CD4-positive, alpha-beta memory T cell (primary cell): ENCODE data around the gene CXCL6. TPM values are rescaled to one million over a fixed set of nuclear protein-coding genes. Genes with fewer than 3 reads are reported as not detected.

ENCODE experiments used
- CTCF ChIA-PET: fragments of 350-600 bp; sonication (Branson Sonifier 250); formaldehyde crosslinking; loops from one replicate; lab custom pipeline; 2021; ENCODE audit warnings: inconsistent platforms; ENCODE audit not compliant: partially characterized antibody; lab: Charles Lee
- POLR2A ChIA-PET: fragments of 350-600 bp; sonication (Branson Sonifier 250); formaldehyde crosslinking; loops from one replicate; lab custom pipeline; 2021; ENCODE audit not compliant: partially characterized antibody; lab: Charles Lee
- DNase-seq, 5 donors: peaks; one replicate each; pipeline versions ENCODE4 v3.0.0 to v3.0.0-alpha.2; 2020 to 2022; ENCODE audit warnings: mixed read lengths in 1 of 5
- H3K27ac ChIP-seq: one replicate; pipeline ENCODE4 v1.7.0; 2013; ENCODE audit warnings: low read depth, low read length
- H3K27me3 ChIP-seq: 2 replicates; pipeline ENCODE4 v1.7.0; 2013; ENCODE audit warnings: mild to moderate bottlenecking, low read length, moderate library complexity; ENCODE audit not compliant: insufficient read depth
- H3K36me3 ChIP-seq: 2 replicates; pipeline ENCODE4 v1.7.0; 2013; ENCODE audit warnings: mild to moderate bottlenecking, low read length, moderate library complexity; ENCODE audit not compliant: insufficient read depth
- H3K4me1 ChIP-seq: 2 replicates; pipeline ENCODE4 v1.7.0; 2013; ENCODE audit warnings: mild to moderate bottlenecking, low read length, moderate library complexity; ENCODE audit not compliant: insufficient read depth
- H3K4me3 ChIP-seq, 2 donors: one replicate each; pipeline ENCODE4 v1.7.0; 2013; ENCODE audit warnings: low read length in 2 of 2, mild to moderate bottlenecking in 1 of 2
- H3K9me3 ChIP-seq, 2 donors: one replicate each; pipeline ENCODE4 v1.7.0; 2013; ENCODE audit warnings: low read length in 2 of 2, control low read depth in 1 of 2; ENCODE audit not compliant: control insufficient read depth in 1 of 2
- H3K27ac Mint-ChIP-seq, 7 donors: one replicate each; pipeline ENCODE4 v1.8.0; 2020 to 2021; ENCODE audit warnings: mixed read lengths in 7 of 7, mild to moderate bottlenecking in 6 of 7, inconsistent platforms in 3 of 7, moderate library complexity in 3 of 7
- H3K27me3 Mint-ChIP-seq, 2 donors: one replicate each; pipeline ENCODE4 v1.8.0; 2020 to 2021; ENCODE audit warnings: mixed read lengths in 2 of 2
- H3K36me3 Mint-ChIP-seq, 2 donors: one replicate each; pipeline ENCODE4 v1.8.0; 2020 to 2021; ENCODE audit warnings: mixed read lengths in 2 of 2, inconsistent platforms in 1 of 2, mild to moderate bottlenecking in 1 of 2
- H3K4me1 Mint-ChIP-seq, 4 donors: one replicate each; pipeline ENCODE4 v1.8.0; 2020 to 2021; ENCODE audit warnings: mixed read lengths in 4 of 4, mild to moderate bottlenecking in 1 of 4
- H3K4me3 Mint-ChIP-seq, 8 donors: one replicate each; pipeline ENCODE4 v1.8.0; 2020 to 2021; ENCODE audit warnings: mixed read lengths in 8 of 8, mild to moderate bottlenecking in 7 of 8, moderate library complexity in 6 of 8, inconsistent platforms in 3 of 8
- H3K9me3 Mint-ChIP-seq, 8 donors: one replicate each; pipeline ENCODE4 v1.8.0; 2020 to 2021; ENCODE audit warnings: mixed read lengths in 8 of 8, mild to moderate bottlenecking in 5 of 8, inconsistent platforms in 3 of 8, moderate library complexity in 1 of 8
- intact Hi-C: fragments of 100-400 bp; cut with micrococcal nuclease; formaldehyde crosslinking; loops from one replicate; pipeline ENCODE4 v1.15.1; 2023
- polyA plus RNA-seq, 2 donors: library from polyadenylated mRNA; unstranded; fragments of 300-500 nt; fragmentation: Illumina TruSeq; gene quantifications; one replicate each; pipeline ENCODE4 v1.2.3, GENCODE V29; 2021
- total RNA-seq, 2 experiments: library from RNA; stranded (reverse); gene quantifications; one replicate each; pipeline ENCODE4 v1.2.3, GENCODE V29; 2021

CXCL6 gene
- total and polyA plus RNA-seq, 4 experiments from 2014 or later, result not detected

DNA sequence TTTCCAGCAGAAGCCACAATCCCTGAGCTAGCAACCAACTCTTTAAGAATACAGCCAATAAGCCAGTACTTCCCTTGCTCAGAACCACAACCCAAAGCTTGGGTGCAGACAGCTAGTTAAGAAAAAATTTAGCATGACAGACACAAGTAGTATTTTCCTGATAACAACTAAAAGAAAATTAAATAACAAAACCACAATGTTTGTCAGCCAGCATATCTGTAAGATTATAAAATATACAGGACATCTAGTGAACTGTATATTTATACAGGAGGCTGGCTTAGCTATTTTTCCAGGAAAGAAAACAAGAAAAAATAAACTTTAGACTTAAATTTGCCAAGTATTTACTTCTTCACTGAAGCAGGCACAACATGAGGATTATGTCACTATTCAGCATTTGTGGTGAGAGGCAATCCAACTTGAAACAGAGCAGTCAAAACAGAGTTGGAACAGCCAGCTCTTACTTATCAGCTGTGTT is 23.2 kb downstream of the CXCL6 start:
- intact Hi-C loops, result no loop called here
- ChIA-PET CTCF (interaction anchor here (0.9 kb wide), 1 partner anchor 14 kb away, joined by 3 read pairs; no protein-coding TSS in a partner anchor), POLR2A (no interaction called here)
- H3K27me3 Mint-ChIP-seq, result no peaks in the 10 kb centered on the region
- no peaks in the 10 kb centered on the region for H3K4me1 ChIP-seq
- no peak overlapping the region for H3K27ac Mint-ChIP-seq
- no peak overlapping the region for H3K27ac ChIP-seq
- no peak overlapping the region for H3K4me3 ChIP-seq
- DNase-seq, result no peak
- no peaks in the 10 kb centered on the region for H3K4me1 Mint-ChIP-seq
- H3K36me3 Mint-ChIP-seq, result no peaks in the 10 kb centered on the region
- no peaks in the 10 kb centered on the region for H3K9me3 ChIP-seq
- H3K36me3 ChIP-seq, result no peaks in the 10 kb centered on the region
- peaks cover 0 to 4% (median 0%) of the 10 kb centered on the region in 8 donors for H3K9me3 Mint-ChIP-seq
- H3K27me3 ChIP-seq, result no peaks in the 10 kb centered on the region
- H3K4me3 Mint-ChIP-seq, result no peak overlapping the region

DNA sequence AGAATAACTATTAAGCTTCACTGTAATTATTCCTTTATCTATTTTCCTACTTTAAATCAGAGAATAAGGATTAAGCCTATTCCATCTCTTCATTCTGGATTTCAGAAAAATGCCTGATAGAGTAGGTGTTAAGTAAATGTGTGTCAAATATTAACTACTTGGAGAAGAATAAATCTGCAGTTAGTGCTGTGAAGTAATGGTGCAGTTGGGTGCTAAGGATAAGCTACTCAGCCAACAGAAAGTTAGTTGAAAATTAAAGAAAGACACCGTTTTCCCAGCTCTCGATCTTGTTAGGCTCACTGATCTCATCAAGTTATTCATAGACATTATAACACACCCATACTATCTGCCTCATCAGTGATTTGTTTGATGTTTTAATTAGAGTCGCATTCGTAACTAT is 23.7 kb downstream of the CXCL6 start:
- no peaks in the 10 kb centered on the region for H3K4me1 ChIP-seq
- CTCF ChIA-PET, result interaction anchor here (1.0 kb wide), 1 partner anchor 10 kb away, joined by 3 read pairs; no protein-coding TSS in a partner anchor
- H3K9me3 ChIP-seq, result no peaks in the 10 kb centered on the region
- Mint-ChIP-seq H3K9me3 (peaks cover 0 to 4% (median 0%) of the 10 kb centered on the region in 8 donors), H3K27me3 (no peaks in the 10 kb centered on the region), H3K4me3 (no peak overlapping the region), H3K27ac (no peak overlapping the region), H3K36me3 (no peaks in the 10 kb centered on the region), H3K4me1 (no peaks in the 10 kb centered on the region)
- no peak overlapping the region for H3K4me3 ChIP-seq
- no peak for DNase-seq
- no peak overlapping the region for H3K27ac ChIP-seq
- no peaks in the 10 kb centered on the region for H3K36me3 ChIP-seq
- POLR2A ChIA-PET, result no interaction called here
- intact Hi-C loops, result no loop called here
- no peaks in the 10 kb centered on the region for H3K27me3 ChIP-seq

DNA sequence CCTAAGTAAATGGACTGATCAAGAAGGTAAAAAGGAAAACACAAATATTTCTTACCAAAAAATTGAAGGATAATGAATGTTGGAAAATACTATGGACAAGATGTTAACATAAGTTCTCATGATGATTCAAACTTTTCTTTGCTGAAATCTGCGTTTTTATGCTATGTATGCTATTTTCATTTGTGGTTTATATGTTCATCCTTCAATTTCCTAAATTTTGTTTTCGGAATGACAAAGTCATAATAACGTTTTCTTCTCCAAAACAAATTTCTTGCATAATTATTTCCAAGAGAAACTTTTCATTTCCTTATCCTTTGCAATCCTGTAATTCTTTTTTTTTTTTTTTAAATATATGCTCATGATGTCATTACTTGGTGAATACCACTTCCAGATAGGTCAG is 24.4 kb downstream of the CXCL6 start:
- POLR2A ChIA-PET, result no interaction called here
- DNase-seq, result no peak

DNA sequence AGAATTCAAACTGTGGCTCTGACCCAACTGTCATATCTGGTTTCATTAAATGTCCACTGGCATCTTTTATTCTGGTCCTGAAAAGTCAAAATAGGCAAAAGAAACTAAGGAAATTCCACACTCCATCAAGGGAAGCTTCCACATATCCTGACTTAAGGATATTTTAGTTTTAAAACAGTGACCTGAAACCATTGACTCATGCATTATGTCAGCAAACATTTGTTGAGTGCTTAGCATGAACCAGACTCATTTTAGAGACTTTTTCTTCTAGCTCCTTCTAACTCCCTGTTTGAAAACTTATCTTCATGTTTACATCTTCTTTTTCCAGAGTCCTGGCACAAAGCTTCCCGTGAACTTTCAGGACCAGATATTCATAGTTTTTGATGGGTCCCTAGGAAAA is 25.8 kb downstream of the CXCL6 start:
- H3K4me1 Mint-ChIP-seq, result no peaks in the 10 kb centered on the region
- H3K27me3 ChIP-seq, result no peaks in the 10 kb centered on the region
- no peaks in the 10 kb centered on the region for H3K9me3 ChIP-seq
- H3K27ac ChIP-seq, result no peak overlapping the region
- H3K36me3 ChIP-seq, result no peaks in the 10 kb centered on the region
- CTCF ChIA-PET, result no interaction called here
- H3K36me3 Mint-ChIP-seq, result no peaks in the 10 kb centered on the region
- no peak overlapping the region for H3K4me3 ChIP-seq
- no peaks in the 10 kb centered on the region for H3K27me3 Mint-ChIP-seq
- POLR2A ChIA-PET, result no interaction called here
- intact Hi-C loops, result no loop called here
- no peak overlapping the region for H3K27ac Mint-ChIP-seq
- DNase-seq, result no peak
- no peaks in the 10 kb centered on the region for H3K4me1 ChIP-seq
- H3K4me3 Mint-ChIP-seq, result no peak overlapping the region
- peaks cover 0 to 4% (median 0%) of the 10 kb centered on the region in 8 donors for H3K9me3 Mint-ChIP-seq

More for the DNA sequence above, 24.4 kb downstream of the CXCL6 start:
- H3K27me3 ChIP-seq, result no peaks in the 10 kb centered on the region
- no peaks in the 10 kb centered on the region for H3K4me1 Mint-ChIP-seq
- no peak overlapping the region for H3K27ac Mint-ChIP-seq
- H3K36me3 ChIP-seq, result no peaks in the 10 kb centered on the region
- no peak overlapping the region for H3K27ac ChIP-seq
- CTCF ChIA-PET, result interaction anchor here (1.0 kb wide), 1 partner anchor 10 kb away, joined by 3 read pairs; no protein-coding TSS in a partner anchor
- H3K27me3 Mint-ChIP-seq, result no peaks in the 10 kb centered on the region
- intact Hi-C loops, result no loop called here
- H3K4me3 Mint-ChIP-seq, result no peak overlapping the region
- no peaks in the 10 kb centered on the region for H3K4me1 ChIP-seq
- H3K4me3 ChIP-seq, result no peak overlapping the region
- no peaks in the 10 kb centered on the region for H3K9me3 ChIP-seq
- H3K36me3 Mint-ChIP-seq, result no peaks in the 10 kb centered on the region
- peaks cover 0 to 4% (median 0%) of the 10 kb centered on the region in 8 donors for H3K9me3 Mint-ChIP-seq

DNA sequence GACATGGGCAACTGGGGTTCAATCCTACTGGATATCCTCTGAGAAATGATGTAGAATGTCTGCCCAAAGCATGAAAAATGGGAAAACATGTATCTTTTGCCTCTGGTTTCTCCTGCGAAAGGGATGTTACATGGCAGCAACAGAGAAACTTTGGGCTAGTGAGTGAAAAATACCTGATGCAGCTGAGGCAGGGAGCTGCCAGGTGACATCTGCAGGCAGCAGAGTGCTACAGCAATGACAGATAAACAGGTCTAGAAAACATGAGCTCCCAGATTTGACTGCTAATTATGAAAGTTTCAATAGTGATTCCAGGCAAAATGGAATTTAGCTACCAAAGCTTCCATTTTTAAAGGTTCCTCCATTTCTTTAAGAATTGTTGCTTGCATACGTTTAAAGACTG is 27.9 kb downstream of the CXCL6 start:
- Histone ChIP-seq H3K4me3 (no peak overlapping the region), H3K27me3 (no peaks in the 10 kb centered on the region), H3K9me3 (no peaks in the 10 kb centered on the region), H3K4me1 (no peaks in the 10 kb centered on the region), H3K27ac (no peak overlapping the region), H3K36me3 (no peaks in the 10 kb centered on the region)
- Mint-ChIP-seq H3K27me3 (peaks cover under 1 to 7% of the 10 kb centered on the region in 2 donors), H3K9me3 (peaks cover 0 to 5% (median 0%) of the 10 kb centered on the region in 8 donors), H3K4me3 (no peak overlapping the region), H3K4me1 (no peaks in the 10 kb centered on the region), H3K36me3 (no peaks in the 10 kb centered on the region), H3K27ac (no peak overlapping the region)
- intact Hi-C loops, result no loop called here
- CTCF ChIA-PET, result no interaction called here
- POLR2A ChIA-PET, result no interaction called here
- DNase-seq, result no peak

DNA sequence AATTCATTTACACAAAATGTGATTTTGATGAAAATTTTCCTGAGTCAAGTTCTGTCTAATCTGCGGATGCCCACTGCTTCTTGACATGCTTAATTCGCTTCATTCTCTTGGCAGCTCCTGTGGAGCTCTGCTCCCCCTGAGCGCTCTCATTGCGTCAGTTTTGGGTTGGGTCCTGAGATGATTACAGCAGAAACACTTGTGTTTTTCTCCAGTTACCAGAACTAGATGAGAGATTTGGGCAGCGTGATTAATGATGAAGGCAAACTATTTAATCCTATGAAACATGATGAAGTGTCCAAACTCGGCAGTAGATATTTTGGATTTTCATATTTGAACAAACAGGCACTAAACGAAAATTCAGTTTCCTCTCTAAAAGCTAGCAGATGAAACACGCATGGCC is 28.5 kb downstream of the CXCL6 start:
- peaks cover 0 to 6% (median 0%) of the 10 kb centered on the region in 8 donors for H3K9me3 Mint-ChIP-seq
- H3K4me1 Mint-ChIP-seq, result no peaks in the 10 kb centered on the region
- no peaks in the 10 kb centered on the region for H3K9me3 ChIP-seq
- no peak overlapping the region for H3K4me3 Mint-ChIP-seq
- no peaks in the 10 kb centered on the region for H3K36me3 ChIP-seq
- H3K27me3 Mint-ChIP-seq, result peaks cover 2 to 7% of the 10 kb centered on the region in 2 donors
- CTCF ChIA-PET, result no interaction called here
- H3K4me3 ChIP-seq, result no peak overlapping the region
- no peak overlapping the region for H3K27ac ChIP-seq
- H3K36me3 Mint-ChIP-seq, result no peaks in the 10 kb centered on the region
- H3K27me3 ChIP-seq, result no peaks in the 10 kb centered on the region
- no peak for DNase-seq
- no peaks in the 10 kb centered on the region for H3K4me1 ChIP-seq
- intact Hi-C loops, result no loop called here
- POLR2A ChIA-PET, result no interaction called here
- no peak overlapping the region for H3K27ac Mint-ChIP-seq

DNA sequence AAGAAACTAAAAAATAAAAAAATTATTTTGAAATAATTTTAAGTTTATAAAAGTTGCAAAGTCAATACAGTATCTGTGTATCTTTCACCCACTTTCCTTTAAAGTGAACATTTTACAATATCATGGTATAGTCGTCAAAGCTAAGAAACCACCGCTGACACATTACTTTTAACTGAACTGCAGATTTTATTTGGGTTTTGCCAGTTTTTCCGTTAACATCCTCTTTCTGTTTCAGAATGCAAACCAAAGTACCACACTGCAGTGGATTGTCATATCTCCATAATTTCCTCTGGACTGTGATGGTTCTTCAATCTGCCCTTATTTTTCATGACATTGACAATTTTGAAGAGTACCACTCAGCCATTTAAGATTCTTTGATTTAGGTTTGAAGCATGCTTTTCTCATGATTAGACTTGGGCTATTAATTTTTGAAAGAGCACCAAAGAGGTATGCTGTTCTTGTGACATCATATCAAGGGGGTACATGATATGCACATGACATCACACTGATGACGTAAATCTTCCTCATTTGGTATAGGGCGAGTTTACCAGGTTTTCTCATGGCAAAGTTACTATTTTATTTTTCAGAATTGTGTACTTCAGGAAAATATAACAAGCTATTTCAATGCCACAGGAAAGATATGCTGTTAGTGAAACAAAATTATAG is 29.1 kb downstream of the CXCL6 start:
- DNase-seq, result no peak
- Histone ChIP-seq H3K4me1 (no peaks in the 10 kb centered on the region), H3K27me3 (no peaks in the 10 kb centered on the region), H3K36me3 (no peaks in the 10 kb centered on the region), H3K27ac (no peak overlapping the region), H3K9me3 (no peaks in the 10 kb centered on the region), H3K4me3 (no peak overlapping the region)
- peaks cover 0 to 6% (median 0%) of the 10 kb centered on the region in 8 donors for H3K9me3 Mint-ChIP-seq
- peaks cover 6 to 7% of the 10 kb centered on the region in 2 donors for H3K27me3 Mint-ChIP-seq
- H3K4me1 Mint-ChIP-seq, result no peaks in the 10 kb centered on the region
- no peak overlapping the region for H3K27ac Mint-ChIP-seq
- CTCF ChIA-PET, result no interaction called here
- intact Hi-C loops, result no loop called here
- POLR2A ChIA-PET, result no interaction called here
- H3K36me3 Mint-ChIP-seq, result no peaks in the 10 kb centered on the region
- H3K4me3 Mint-ChIP-seq, result no peak overlapping the region
